Activated CD8-positive, alpha-beta memory T cell treated with anti-CD3 and anti-CD28 coated beads, Interleukin-2, amount 50 U/mL, for 1 hour (primary cell): Measurements from ENCODE around the gene CALD1.

Source experiments
- DNase-seq: peaks from one replicate; pipeline ENCODE4 v3.0.0-alpha.2; 2020; ENCODE audit errors: extremely low read depth

The CALD1 gene

DNA sequence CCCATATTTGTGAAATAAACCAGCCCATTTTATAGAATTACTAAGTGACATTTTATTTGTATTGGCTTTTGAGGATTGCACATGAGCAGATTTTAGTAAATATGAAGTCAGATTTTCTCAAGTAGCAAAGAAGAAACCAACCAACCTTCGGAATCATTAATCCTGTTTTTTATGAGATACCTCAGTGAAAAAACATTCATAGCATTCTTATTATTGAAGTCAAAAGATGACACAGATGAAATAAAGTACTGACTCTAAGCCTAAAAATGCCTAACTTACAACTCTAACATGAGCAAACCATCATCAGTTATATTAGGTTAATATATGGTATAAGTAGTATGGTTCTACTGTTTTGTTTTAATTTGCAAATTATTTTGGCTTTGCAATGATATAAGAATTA, 147.0 kb downstream of the CALD1 start:
- DNase-seq = no peak

DNA sequence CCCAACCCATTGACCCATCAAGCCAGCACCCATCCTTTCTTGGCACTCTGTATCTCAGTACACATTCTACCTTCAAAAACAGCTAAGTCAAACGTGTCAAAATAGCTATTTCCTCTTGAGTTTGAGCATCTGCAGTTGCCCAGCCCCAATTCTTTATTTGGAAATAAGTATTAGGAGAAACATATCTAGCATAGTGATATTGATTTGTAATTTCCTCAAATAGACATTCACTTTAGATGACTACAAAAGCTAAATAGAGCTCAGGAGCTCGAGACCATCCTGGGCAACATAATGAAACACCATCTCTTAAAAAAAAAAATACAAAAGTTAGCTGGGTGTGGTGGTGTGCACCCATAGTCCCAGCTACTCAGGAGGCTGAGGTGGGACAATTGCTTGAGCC, 147.6 kb downstream of the CALD1 start:
- no peak for DNase-seq

DNA sequence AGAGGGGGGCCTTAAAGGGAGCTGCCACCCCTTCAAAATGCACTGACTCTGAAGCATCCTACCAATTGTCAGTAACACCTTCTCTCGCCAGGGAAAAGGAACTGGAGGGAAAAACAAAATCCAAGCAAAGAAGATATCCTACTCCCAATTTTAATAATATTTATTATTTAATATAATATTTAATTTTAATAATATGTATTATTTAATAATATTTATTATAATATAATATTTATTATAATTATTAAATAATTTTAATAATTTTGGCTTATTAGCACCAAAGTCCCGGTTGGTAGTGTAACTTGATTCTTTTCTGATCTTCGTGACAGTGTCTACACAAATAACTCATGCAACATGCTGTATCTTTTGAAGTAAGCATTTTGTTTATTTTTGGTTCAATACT, 148.3 kb downstream of the CALD1 start:
- DNase-seq = no peak

DNA sequence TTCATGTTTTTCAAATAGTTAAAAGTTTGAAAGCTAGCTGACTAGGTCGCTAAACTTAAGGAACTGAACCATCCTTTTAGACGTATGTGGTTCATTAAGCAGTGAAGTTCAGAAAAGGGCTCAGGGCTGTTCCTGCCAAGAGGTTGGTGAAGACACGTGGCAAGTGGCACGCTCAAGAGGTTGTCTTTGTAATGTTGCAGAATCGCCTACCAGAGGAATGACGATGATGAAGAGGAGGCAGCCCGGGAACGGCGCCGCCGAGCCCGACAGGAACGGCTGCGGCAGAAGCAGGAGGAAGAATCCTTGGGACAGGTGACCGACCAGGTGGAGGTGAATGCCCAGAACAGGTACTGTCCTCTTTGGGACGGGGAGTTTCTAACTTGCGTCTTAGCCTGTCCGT, 149.1 kb downstream of the CALD1 start:
- DNase-seq = no peak

DNA sequence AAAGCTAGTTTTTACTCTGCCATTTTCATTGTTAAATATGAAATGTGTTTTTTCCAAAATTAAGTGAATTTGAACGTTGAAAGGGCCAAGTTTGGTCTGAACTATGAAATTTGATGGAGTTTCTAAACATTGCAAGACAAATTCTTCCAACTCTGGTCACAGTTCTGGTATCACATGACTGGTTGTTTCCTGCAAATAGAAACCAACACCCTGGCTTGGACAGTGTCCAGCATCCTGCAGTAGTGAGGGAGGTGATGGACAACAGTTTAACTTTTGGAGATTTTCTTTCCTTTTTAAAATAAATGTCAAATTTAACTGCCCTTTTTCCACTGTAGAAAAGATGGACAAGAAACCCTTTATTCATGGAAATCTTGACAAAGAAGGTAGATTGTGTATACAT, 152.1 kb downstream of the CALD1 start:
- no peak for DNase-seq

DNA sequence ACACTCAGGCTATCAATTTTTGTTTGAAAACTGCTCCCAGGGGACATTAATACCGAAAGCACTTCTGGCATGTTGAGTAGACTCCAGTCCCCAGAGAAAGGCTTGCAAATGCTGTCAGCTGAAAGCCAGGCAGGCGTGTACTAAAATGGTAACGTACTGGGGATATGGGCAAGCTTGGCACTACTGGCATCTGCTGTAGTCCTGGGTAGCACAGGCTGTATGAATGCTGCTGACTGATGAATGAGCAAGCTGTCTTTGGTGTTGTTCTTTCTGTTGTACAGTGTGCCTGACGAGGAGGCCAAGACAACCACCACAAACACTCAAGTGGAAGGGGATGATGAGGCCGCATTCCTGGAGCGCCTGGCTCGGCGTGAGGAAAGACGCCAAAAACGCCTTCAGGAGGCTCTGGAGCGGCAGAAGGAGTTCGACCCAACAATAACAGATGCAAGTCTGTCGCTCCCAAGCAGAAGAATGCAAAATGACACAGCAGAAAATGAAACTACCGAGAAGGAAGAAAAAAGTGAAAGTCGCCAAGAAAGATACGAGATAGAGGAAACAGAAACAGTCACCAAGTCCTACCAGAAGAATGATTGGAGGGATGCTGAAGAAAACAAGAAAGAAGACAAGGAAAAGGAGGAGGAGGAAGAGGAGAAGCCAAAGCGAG, 153.4 kb downstream of the CALD1 start:
- no peak for DNase-seq

DNA sequence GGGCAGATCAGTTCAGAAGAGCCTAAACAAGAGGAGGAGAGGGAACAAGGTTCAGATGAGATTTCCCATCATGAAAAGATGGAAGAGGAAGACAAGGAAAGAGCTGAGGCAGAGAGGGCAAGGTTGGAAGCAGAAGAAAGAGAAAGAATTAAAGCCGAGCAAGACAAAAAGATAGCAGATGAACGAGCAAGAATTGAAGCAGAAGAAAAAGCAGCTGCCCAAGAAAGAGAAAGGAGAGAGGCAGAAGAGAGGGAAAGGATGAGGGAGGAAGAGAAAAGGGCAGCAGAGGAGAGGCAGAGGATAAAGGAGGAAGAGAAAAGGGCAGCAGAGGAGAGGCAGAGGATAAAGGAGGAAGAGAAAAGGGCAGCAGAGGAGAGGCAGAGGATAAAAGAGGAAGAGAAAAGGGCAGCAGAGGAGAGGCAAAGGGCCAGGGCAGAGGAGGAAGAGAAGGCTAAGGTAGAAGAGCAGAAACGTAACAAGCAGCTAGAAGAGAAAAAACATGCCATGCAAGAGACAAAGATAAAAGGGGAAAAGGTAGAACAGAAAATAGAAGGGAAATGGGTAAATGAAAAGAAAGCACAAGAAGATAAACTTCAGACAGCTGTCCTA, 154.1 kb downstream of the CALD1 start:
- no peak for DNase-seq

DNA sequence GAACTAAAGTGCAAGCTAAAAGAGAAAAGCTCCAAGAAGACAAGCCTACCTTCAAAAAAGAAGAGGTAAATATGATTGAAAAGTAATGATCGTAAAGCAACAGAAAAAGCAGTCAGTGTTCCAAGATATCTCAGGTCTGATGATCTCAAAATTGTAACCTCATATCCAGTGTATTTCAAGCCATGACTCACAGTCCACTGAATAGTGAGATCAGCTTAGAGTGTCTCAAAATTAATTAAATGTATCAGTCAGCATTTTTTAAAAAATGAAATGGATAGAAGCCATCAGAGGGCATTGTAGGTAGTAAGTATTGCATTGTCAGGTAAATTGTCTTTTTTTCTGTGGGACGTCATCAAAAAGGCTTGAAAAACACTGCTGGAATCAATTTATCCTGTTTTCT, 156.3 kb downstream of the CALD1 start:
- no peak for DNase-seq

DNA sequence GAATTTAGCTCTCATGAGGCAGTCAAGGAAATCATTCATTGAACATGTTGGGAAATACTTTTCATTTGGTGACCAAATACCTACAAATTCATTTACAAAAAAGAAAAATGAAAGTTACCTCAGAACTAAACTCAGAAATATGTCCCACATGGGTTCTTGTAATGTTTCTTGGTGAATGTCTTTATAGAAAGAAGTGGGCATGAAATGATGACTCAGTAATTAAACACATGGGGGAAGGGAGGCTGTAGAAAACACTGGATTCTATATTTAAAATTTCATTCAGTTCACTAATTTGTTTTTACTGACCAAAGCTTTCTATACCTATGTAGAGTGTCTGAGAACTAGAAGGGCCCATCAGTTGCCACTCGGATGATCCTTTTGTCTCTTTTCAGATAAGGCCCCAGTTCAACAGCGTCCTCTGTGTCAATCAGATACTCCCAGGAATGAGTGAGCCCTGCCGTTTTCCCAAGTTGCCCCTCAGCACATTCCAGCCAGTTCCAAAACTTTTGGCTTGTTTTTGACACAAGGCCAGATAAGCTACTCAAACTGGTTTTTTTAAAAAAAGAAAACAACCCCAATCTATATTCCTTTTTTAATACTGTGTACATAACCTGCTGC, 157.6 kb downstream of the CALD1 start:
- no peak for DNase-seq

DNA sequence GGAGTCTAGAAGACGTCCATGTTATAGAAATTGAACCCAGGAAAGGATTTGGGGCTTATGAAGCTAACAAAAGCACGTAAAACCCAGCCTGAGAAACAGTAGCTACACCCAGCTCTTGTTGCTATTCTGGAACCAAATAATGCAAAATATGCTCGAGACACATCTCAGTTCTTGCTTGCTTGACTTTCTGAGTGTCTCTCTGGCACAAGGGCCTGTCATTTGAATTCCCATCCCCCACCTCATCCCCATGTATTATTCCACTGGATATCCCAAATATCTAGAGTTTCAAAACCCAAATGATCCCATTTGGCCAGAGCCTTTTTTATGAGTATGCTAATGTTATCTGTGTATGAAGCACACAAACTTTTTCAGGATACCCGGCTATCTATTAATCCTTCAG, 158.7 kb downstream of the CALD1 start:
- DNase-seq = no peak

DNA sequence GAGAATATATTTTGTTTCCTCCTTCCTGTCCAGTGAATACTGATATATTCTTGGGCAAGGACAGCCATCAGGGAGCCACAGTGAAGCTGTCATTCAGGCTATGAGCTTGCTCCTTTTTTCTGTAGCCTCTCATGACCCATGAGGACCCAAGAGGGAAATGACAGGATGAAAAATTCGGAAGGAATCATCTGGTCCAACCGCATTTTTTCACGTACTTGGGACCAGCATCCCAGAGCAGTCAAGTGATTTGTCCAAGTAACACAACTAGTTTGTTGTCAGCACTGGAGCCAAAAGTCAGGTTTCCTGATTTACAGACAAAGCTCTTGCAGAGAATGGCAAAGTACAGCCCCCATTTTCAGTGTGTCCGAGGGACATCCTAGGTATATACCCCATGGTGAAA, 159.7 kb downstream of the CALD1 start:
- DNase-seq = no peak

DNA sequence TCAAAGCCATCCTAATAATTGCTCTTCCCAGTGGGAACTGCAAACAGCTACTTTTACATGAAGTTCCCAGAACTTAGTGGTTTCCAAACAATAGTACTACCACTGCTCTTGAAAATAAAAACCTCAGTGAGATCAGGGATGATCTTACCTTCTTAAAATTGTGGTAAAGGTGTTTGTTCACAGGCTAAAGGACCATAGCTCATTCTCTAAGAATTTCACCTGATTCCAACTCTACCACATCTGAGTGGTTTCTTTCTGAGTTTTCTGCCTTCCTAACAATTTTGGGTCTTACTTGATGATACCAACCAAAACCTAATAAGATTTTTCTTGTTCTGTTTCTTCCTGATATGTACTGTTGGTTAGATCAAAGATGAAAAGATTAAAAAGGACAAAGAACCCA, 161.3 kb downstream of the CALD1 start:
- no peak for DNase-seq

DNA sequence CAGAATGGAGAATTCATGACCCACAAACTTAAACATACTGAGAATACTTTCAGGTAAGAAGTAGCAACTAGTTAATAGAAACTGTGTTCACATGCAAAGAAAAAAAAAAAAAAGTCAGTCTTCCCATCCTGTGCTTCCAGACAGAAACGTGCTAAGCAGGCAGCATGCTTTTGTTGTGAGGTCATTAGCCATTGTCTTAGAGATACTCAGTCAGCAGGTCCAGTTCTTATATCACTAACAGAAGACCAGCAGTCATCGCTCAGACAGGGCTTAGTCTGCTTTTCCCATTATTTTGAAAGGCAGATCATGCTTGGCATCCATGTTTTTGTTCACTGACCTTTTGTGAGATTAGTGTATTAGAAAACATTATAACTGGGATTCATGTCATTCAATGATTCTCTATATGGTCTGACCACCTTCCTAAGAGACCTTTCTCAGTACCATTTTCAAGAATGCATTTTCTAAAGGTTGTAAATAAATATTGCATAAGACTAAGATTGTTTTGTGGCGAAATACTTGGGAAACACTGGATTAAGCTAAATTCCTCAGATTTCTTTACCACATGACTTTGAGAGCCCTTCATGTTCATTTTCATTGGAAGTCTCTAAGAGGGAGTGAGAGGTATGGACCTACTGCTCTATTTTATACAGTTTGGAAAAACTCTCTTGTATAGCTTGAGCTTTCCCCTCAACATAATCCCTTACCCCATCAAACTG, 161.9 kb downstream of the CALD1 start:
- no peak for DNase-seq

DNA sequence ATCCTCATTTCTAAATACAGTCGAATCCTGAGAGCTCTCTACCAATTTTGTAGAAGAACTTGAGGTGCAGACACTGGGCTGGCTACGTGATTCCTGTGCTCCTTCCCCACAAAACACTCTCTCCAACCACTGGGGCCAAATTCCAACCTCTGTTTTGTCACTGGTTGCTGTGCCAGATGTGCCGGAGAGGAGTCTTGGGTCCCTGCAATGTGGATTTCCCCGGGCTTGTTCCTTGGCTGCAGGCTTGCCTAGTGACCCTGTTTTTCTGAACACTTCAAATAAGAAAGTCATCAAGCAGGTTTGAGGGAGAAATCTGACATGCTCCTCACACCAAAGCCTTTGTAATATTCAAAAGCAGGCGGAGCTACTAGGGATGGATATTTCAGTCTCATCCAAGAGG, 162.5 kb downstream of the CALD1 start:
- DNase-seq = no peak

DNA sequence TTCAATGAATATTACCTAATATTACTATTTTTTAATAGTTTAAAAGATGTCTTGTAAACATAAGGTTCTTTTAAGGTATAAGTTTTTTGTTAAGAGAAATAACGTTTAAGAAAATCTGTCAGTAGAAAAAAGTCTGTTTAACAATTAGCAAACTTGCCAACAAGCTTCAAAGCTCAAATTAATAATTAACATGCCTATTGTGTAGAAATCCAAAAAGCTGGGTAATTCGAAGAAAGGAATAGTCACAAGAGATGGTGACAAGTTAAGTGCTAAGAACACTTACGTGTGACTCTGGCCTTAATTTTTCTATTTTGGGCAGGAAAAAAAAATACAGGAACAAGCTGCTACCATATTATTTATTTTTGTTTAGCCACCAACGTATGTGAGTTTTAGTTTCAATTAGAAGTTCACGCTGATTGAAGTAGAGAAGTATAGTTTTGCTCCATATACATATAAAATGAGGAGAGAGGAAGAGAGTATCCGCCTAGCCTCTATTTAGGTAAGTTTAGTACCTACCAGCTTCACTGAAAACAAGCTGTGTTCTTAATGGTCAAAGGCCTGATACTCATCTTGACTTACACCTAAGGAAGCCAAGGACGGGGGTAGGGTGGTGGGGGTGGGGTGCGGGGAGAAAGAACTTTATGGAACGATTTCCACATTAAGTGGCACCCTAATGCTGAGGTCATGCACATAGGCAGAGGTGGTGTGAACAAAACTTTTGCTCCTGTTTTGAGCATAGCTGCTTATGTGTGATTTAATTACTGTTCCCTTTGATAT, 163.4 kb downstream of the CALD1 start:
- DNase-seq = no peak

DNA sequence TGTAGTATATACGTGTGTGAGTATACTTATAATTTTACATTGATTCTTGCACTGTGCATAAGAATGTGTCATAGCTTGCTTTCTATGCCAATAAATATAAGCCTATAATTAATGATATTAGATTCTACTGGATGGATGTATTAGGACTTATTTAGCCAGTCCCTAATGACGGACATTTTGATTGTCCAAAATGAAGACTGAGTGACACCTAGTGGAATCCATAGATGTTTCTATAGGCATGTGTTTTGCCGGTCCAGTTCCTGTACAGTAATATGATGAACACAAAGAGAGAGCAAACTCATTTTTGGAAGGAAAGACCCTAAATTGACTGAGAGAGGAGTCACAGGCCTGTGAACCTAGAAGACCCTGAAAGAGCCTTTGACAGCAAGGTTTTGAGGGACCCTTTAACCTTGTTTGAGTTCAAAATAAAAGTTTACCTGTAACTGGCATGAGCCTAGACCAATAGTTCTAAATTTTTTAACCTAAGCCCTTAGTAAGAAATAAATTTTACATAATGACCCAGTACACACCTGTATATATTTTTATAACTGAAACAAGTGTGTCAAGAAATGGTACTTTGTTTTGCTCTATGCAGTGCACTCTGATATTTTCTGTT, 164.5 kb downstream of the CALD1 start:
- no peak for DNase-seq

DNA sequence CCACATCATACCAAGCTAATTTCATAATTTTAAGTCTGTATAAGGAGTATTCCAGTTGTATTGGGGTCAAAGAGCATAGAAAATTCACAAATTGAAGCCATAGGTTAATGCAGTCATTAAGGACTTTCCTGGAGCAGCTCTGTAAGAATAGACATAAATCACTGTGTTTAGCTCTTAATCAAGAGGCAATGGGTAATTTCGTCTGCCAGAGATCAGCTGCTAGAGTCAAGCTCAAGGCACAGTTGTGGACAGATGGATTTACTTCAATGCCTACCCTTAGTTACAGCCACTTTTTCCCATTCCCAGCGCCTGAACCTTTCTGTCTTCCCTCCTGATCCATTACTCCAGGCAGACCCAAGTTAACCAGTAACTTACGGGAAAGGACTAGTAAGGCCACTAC, 166.3 kb downstream of the CALD1 start:
- DNase-seq = no peak

DNA sequence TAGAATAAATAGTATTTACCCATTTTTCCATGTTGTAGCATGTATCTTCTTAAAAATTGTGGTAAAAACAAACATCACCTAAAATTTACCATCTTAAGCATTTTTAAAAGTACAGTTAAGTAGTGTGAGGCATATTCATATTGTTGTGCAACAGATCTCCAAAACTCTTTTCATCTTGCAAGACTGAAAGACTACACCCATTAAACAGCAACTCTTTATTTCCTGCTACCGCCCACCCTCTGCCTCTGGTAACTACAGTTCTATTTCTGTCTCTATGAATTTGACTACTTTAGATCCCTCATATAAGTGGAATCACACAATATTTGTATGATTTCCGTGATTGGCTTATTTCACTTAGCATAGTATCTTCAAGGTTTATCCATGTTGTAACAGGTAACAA, 166.8 kb downstream of the CALD1 start:
- no peak for DNase-seq

DNA sequence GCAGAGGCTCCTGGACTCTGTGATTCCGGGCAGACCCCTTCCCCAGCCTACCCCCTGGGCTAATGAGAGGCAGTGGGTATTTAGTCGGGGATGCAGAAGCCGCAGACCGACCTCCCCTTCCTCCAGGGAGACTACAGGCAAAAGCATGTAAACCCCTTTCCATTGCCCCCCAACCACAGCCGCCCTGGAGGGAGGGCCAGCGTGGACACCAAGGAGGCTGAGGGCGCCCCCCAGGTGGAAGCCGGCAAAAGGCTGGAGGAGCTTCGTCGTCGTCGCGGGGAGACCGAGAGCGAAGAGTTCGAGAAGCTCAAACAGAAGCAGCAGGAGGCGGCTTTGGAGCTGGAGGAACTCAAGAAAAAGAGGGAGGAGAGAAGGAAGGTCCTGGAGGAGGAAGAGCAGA, 167.9 kb downstream of the CALD1 start:
- DNase-seq = no peak

DNA sequence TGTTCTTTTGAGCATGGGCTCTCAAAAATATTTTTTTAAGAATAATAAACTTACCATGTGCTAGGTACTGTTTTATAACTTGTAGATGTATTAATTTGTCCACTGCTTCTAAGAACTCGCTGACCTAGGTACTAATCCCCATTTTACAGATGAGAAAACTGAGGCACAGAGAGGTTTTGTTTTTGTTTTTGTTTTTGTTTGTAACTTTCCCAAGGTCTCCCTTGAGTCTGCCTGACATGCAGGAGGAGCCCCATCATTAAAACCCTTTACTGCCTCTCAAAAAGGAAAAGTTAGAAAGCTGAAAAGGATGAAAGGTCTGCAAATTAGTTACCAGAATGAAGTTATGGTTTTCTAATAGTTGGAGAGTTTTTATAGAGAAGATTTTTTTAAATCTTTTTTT, 168.4 kb downstream of the CALD1 start:
- no peak for DNase-seq

DNA sequence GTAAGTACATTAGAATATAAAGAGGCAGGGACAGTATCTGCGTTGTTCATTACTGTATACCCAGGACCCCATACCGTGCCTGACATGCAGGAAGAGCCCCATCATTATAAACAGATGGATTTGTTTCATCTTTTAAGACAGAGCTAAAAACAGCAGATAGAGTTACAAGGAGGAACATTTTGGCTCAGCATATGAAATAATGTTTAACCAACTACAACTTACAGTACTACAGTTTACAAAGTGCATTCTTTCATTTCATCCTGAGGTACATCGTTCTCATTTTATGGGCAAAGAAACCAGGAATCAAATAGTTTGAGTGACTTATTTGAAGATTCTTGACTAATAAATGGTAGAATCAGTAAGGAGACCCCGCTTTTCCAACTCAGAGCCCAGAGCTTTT, 168.8 kb downstream of the CALD1 start:
- DNase-seq = no peak

DNA sequence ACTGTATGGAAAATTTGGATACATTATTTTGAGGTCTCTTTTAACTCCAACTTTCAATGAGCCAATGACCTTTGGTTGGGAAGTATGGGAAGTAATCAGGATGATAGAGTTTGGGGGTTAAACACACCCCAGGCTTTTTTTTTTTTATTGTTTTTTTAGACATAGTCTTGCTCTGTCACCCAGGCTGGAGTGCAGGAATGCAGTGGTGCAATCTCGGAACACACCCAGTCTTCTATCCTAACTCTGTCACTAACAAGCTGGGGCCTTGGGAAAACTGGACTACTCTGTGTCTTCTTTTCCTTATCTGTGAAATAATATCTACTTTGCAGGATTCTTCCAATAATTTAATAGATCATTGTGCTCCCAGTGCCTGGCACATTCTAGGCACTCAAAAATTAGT, 169.3 kb downstream of the CALD1 start:
- no peak for DNase-seq
